Tibial nerve (tissue), 4 donors: ENCODE data around the gene CAMTA1. TPM values are rescaled to one million over a fixed set of nuclear protein-coding genes. Genes with fewer than 3 reads are reported as not detected.

Experiments used
- DNase-seq, 2 donors: peaks; one replicate each; pipeline ENCODE4 v3.0.0-alpha.2; 2019; ENCODE audit warnings: low spot score in 2 of 2
- H3K27ac ChIP-seq, 4 donors: fragments of 200-600 bp; sonication (generic) in 3 of 4; one replicate each; pipeline ENCODE4 v1.5.1; 2017 to 2019; ENCODE audit warnings: mild to moderate bottlenecking in 1 of 4
- H3K27me3 ChIP-seq, 2 donors: fragments of 200-600 bp; sonication (generic) in 1 of 2; one replicate each; pipeline versions ENCODE4 v1.5.1 to v1.6.0; 2017 to 2019
- H3K36me3 ChIP-seq, 3 donors: fragments of 200-600 bp; sonication (generic); one replicate each; pipeline ENCODE4 v1.5.1; 2018 to 2019
- H3K4me1 ChIP-seq, 4 donors: fragments of 200-600 bp; sonication (generic) in 3 of 4; one replicate each; pipeline ENCODE4 v1.5.1; 2017 to 2019
- H3K4me3 ChIP-seq, 4 donors: fragments of 200-600 bp; sonication (generic) in 3 of 4; one replicate each; pipeline ENCODE4 v1.5.1; 2017 to 2019; ENCODE audit warnings: mild to moderate bottlenecking in 1 of 4, moderate library complexity in 1 of 4
- H3K9me3 ChIP-seq, 4 donors: fragments of 200-600 bp; sonication (generic) in 3 of 4; one replicate each; pipeline ENCODE4 v1.5.1; 2017 to 2019
- EP300 ChIP-seq, 2 donors: sonication (generic); formaldehyde crosslinking; IDR thresholded peaks; one replicate each; pipeline ENCODE4 v1.6.1; 2017; ENCODE audit warnings: antibody characterized with exemption in 2 of 2, mild to moderate bottlenecking in 1 of 2
- POLR2A ChIP-seq, 2 donors: fragments of 450-650 bp; IDR thresholded peaks; one replicate each; pipeline ENCODE4 v1.6.1; 2017; ENCODE audit warnings: antibody characterized with exemption in 2 of 2, mild to moderate bottlenecking in 2 of 2, moderate library complexity in 2 of 2
- WGBS, 2 donors: methylation state at CpG; one replicate each; pipeline ENCODE4 v1.1.5; 2018; 5-methylcytosine and 5-hydroxymethylcytosine counted together
- total RNA-seq, 4 donors: library from RNA; depleted of rRNA; stranded (reverse); fragments of >200 nt; gene quantifications; one replicate each; pipeline ENCODE4 v1.1.0, GENCODE V29; 2016
- TF ChIP-seq, protein P1 (sequence below), 5 experiments: fragments of 200-600 bp in 3 of 5; fragments of 450-650 bp in 2 of 5; sonication (generic) in 3 of 5; IDR thresholded peaks; one replicate each; pipeline ENCODE4 v1.5.1; 2016 to 2019; ENCODE audit warnings: antibody characterized with exemption in 5 of 5, mild to moderate bottlenecking in 3 of 5, moderate library complexity in 2 of 5

The CAMTA1 gene
- total RNA-seq, 4 donors from 2014 or later: 41.8 to 104 (median 87.2) TPM

DNA sequence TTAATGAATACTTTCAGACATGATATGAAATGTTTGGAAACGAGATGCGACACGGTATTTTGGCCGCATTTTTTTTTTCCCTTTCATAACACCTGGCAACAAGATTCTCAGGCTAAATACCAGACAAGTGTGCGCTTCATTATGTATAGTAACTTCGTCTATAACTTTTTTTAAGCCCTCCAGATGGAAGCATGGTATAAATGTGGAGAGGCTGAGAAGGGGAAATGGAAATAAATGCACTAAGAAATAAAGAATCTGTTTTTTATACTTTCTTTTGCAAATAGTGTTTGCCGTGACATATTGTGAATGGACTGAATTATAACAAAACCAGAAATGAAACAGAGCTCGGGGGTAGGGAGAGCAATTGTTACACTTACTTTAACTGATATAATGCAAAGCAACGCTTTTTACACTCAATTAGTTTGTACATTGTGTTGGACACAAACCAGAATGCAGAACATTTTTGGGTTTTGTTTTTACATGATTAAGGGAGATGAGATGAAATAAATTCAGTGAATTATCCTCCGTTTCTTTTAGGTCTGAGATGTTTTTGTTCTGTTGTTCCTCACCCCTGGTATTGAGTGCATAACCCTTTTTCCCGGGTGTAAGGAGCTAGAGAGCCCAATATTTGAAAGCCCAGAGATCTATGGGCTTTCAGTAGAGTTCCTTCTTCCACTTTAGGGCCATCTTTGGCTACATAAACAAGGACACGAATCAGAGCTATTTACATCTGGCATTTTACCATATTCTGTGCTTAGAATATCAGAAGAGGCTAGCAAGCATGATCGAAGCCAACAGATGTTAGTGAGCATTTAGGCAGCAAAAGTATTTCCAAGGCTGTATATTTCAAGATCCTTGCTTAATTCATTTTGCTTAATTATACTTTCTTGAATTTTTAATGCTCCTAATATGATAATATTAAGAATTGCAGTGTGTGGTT lies 478.0 kb downstream of the CAMTA1 start:
- Histone ChIP-seq H3K4me3 (no peak overlapping the region), H3K4me1 (no peaks in the 10 kb centered on the region), H3K27ac (no peak overlapping the region), H3K9me3 (peaks cover 0 to 2% (median 0%) of the 10 kb centered on the region in 4 donors), H3K27me3 (peaks cover 0 to 4% of the 10 kb centered on the region in 2 donors), H3K36me3 (no peaks in the 10 kb centered on the region)
- TF ChIP-seq EP300 (IDR thresholded peaks at IDR 0.05) (no peak), POLR2A (IDR thresholded peaks at IDR 0.05) (no peak)
- TF ChIP-seq, protein P1, sequence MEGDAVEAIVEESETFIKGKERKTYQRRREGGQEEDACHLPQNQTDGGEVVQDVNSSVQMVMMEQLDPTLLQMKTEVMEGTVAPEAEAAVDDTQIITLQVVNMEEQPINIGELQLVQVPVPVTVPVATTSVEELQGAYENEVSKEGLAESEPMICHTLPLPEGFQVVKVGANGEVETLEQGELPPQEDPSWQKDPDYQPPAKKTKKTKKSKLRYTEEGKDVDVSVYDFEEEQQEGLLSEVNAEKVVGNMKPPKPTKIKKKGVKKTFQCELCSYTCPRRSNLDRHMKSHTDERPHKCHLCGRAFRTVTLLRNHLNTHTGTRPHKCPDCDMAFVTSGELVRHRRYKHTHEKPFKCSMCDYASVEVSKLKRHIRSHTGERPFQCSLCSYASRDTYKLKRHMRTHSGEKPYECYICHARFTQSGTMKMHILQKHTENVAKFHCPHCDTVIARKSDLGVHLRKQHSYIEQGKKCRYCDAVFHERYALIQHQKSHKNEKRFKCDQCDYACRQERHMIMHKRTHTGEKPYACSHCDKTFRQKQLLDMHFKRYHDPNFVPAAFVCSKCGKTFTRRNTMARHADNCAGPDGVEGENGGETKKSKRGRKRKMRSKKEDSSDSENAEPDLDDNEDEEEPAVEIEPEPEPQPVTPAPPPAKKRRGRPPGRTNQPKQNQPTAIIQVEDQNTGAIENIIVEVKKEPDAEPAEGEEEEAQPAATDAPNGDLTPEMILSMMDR (IDR thresholded peaks at IDR 0.05): no peak
- DNase-seq: no peak
- 60 to 67% methylated on average over 13 of the region's 13 CpGs for WGBS, 2 donors

DNA sequence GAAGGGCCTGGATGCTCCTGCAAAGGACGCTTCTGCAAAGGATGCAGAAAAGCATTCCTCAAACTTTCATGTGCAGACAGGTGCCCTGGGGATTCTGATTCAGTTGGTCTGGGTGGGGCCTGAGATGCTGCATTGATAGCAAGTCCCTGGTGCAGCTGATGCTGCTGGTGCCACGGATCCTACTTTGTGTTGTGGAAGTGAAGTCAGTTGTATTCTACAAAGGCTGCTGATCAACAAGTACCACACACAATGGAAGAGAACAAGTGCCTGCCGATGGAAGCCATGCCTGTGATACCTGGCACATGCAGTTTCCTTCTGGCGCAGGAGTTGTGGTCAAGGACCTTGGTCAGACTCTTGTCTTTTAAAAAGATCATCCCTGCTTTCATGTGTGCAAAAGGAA lies 478.8 kb downstream of the CAMTA1 start:
- Histone ChIP-seq H3K27ac (no peak overlapping the region), H3K36me3 (no peaks in the 10 kb centered on the region), H3K27me3 (peaks cover 0 to 4% of the 10 kb centered on the region in 2 donors), H3K4me3 (no peak overlapping the region), H3K4me1 (no peaks in the 10 kb centered on the region), H3K9me3 (peaks cover 0 to 8% (median 0%) of the 10 kb centered on the region in 4 donors)
- 71 to 78% methylated on average over 4 of the region's 4 CpGs for WGBS, 2 donors
- no peak for DNase-seq
- TF ChIP-seq POLR2A (IDR thresholded peaks at IDR 0.05) (no peak), EP300 (IDR thresholded peaks at IDR 0.05) (no peak)
- TF ChIP-seq, protein P1 (IDR thresholded peaks at IDR 0.05): no peak

DNA sequence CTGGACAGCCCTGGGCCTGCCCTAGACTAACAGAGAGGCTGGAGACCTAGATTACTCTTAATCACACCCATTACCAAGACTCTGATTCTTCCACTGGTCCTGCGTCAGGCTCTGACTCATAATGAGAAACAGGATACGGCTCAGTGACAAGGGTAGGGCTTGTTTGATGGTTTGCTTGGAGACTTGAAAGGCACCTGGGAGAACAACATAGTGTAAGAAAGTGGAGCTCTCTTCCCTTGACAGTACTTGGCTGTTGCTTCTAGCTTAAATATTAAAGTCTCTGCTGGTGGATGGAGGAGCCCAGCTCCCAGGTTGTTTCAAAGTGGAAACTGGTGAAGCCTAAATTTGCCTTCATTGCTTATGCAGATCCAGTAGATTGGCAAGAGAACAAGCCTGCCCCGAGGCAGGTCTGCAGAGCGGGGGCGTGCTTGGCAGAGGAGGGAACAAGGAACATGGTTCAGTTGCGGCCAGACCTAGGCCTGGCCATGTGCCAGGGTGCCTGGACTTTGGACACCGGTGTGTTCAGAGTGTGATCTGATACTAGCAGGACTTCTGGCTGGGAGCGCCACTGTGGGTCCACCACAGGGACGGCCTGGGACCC lies 480.6 kb downstream of the CAMTA1 start:
- no peak for DNase-seq
- H3K9me3 ChIP-seq: peaks cover 0 to 20% (median 0%) of the 10 kb centered on the region in 4 donors
- 50 to 64% methylated on average over 9 of the region's 9 CpGs for WGBS, 2 donors
- H3K27ac ChIP-seq: no peak overlapping the region
- H3K36me3 ChIP-seq: no peaks in the 10 kb centered on the region
- TF ChIP-seq, protein P1 (IDR thresholded peaks at IDR 0.05): no peak
- TF ChIP-seq POLR2A (IDR thresholded peaks at IDR 0.05) (no peak), EP300 (IDR thresholded peaks at IDR 0.05) (no peak)
- H3K4me3 ChIP-seq: no peak overlapping the region
- H3K4me1 ChIP-seq: no peaks in the 10 kb centered on the region
- H3K27me3 ChIP-seq: peaks cover 0 to 4% of the 10 kb centered on the region in 2 donors

DNA sequence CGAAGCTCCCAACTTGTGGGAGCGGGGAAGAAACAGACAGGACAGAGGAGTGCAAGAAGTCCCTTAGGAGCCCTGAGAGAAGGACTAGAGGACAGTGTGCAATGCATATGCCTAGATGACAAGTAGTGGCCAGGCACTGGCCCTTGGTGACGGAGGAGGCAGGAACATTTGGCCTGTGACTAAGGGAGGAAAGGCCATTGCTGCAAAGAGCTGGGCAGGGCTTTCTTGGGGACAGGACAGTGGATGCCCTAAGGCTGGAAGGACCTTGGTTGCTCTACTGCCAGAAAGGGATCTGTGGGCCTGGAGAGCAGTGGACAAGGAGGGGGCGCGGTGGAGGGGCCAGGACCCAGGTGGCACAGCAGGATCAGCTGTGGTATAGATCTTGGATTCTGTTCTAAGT lies 481.3 kb downstream of the CAMTA1 start:
- no peak for TF ChIP-seq POLR2A (IDR thresholded peaks at IDR 0.05)
- TF ChIP-seq EP300 (IDR thresholded peaks at IDR 0.05): no peak
- TF ChIP-seq, protein P1 (IDR thresholded peaks at IDR 0.05): no peak
- H3K4me3 ChIP-seq: no peak overlapping the region
- H3K9me3 ChIP-seq: peaks cover 0 to 20% (median 0%) of the 10 kb centered on the region in 4 donors
- no peak overlapping the region for H3K27ac ChIP-seq
- no peaks in the 10 kb centered on the region for H3K4me1 ChIP-seq
- no peak for DNase-seq
- H3K36me3 ChIP-seq: no peaks in the 10 kb centered on the region
- H3K27me3 ChIP-seq: peaks cover 0 to 4% of the 10 kb centered on the region in 2 donors
- 55 to 73% methylated on average over 5 of the region's 5 CpGs for WGBS, 2 donors

DNA sequence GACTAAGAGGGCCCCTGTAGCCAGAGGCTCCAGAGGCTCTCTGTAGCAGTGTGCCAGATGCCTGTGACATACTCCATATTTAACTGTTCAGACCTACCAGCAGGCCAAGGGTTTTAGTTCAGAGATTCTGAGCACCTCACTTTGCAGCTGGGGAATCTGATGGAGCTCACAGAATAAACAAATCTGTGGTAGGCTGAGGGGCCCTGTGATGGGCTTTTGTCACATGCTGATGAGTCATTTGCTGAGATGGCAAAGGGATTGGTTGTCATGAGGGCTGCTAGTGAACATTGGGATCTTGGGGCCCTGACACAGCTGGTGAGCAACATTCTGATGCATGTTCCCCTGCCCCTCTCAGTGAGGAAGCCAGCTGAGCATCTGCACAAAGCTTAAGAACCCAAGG lies 482.2 kb downstream of the CAMTA1 start:
- Histone ChIP-seq H3K27me3 (peaks cover 0 to 2% of the 10 kb centered on the region in 2 donors), H3K27ac (no peak overlapping the region), H3K4me3 (no peak overlapping the region), H3K36me3 (no peaks in the 10 kb centered on the region), H3K4me1 (no peaks in the 10 kb centered on the region), H3K9me3 (peaks cover 0 to 20% (median 0%) of the 10 kb centered on the region in 4 donors)
- no peak for DNase-seq
- no peak for TF ChIP-seq EP300 (IDR thresholded peaks at IDR 0.05)
- TF ChIP-seq, protein P1 (IDR thresholded peaks at IDR 0.05): no peak
- no peak for TF ChIP-seq POLR2A (IDR thresholded peaks at IDR 0.05)
